HG03045 (cell line): ENCODE measurements around the gene TLCD5.

Experiments used
- ATAC-seq: cut with Tn5 transposase; IDR thresholded peaks from one replicate; pipeline ENCODE4 v1.9.1; 2021; ENCODE audit warnings: mild to moderate bottlenecking, moderate library complexity; ENCODE audit not compliant: unreplicated experiment

TLCD5 gene

GRCh38 chr11:120375076-120375475 lies 50.0 kb downstream of the TLCD5 start:
- no peak for ATAC-seq

- no peak for ATAC-seq
Observed at GRCh38 chr11:120376547-120377182, 51.6 kb downstream of the TLCD5 start.

GRCh38 chr11:120378474-120378873 lies 53.4 kb downstream of the TLCD5 start:
- ATAC-seq: no peak

GRCh38 chr11:120381401-120381800 lies 56.3 kb downstream of the TLCD5 start:
- ATAC-seq: no peak
